Transverse colon (tissue), 4 donors: Measurements from ENCODE around the gene IL17RB. TPM values are rescaled to one million over a fixed set of nuclear protein-coding genes. Genes with fewer than 3 reads are reported as not detected.

Source experiments
- DNase-seq: peaks from one replicate; pipeline ENCODE4 v3.0.0-alpha.2; 2019
- H3K27ac ChIP-seq, 4 donors: fragments of 200-600 bp; sonication (generic); 2 replicates each; pipeline ENCODE4 v1.5.1; 2016 to 2018; ENCODE audit warnings: inconsistent platforms in 4 of 4
- H3K27me3 ChIP-seq: fragments of 200-600 bp; sonication (generic); 2 replicates; pipeline ENCODE4 v1.5.1; 2017; ENCODE audit warnings: inconsistent platforms
- H3K36me3 ChIP-seq, 4 donors: fragments of 200-600 bp; sonication (generic); 2 replicates each; pipeline ENCODE4 v1.5.1; 2017 to 2019; ENCODE audit warnings: inconsistent platforms in 4 of 4
- H3K4me1 ChIP-seq, 4 donors: fragments of 200-600 bp; sonication (generic); 2 replicates each; pipeline ENCODE4 v1.5.1; 2017 to 2020; ENCODE audit warnings: inconsistent platforms in 4 of 4
- H3K4me3 ChIP-seq, 4 donors: fragments of 200-600 bp; sonication (generic); 1 replicate in 1 of 4; 2 replicates in 3 of 4; pipeline versions ENCODE4 v1.5.1 to v1.6.1; 2017 to 2019; ENCODE audit warnings: inconsistent platforms in 4 of 4
- H3K9me3 ChIP-seq, 2 donors: fragments of 200-600 bp; sonication (generic); 2 replicates each; pipeline ENCODE4 v1.5.1; 2017 to 2019; ENCODE audit warnings: inconsistent platforms in 2 of 2
- CTCF ChIP-seq, 5 experiments: fragments of 200-600 bp in 3 of 5; fragments of 450-650 bp in 2 of 5; sonication (generic) in 3 of 5; IDR thresholded peaks; 1 replicate in 2 of 5; 2 replicates in 3 of 5; pipeline ENCODE4 v1.5.1; 2016 to 2017; ENCODE audit warnings: antibody characterized with exemption in 5 of 5, inconsistent platforms in 3 of 5, mild to moderate bottlenecking in 2 of 5, moderate library complexity in 1 of 5
- EP300 ChIP-seq: sonication (generic); formaldehyde crosslinking; IDR thresholded peaks from one replicate; pipeline ENCODE4 v1.6.1; 2017; ENCODE audit warnings: antibody characterized with exemption, low read depth
- POLR2A ChIP-seq: fragments of 450-650 bp; IDR thresholded peaks from one replicate; pipeline ENCODE4 v1.6.1; 2016; ENCODE audit warnings: antibody characterized with exemption, mild to moderate bottlenecking, moderate library complexity
- POLR2AphosphoS5 ChIP-seq, 3 donors: sonication (generic); formaldehyde crosslinking; IDR thresholded peaks; one replicate each; pipeline ENCODE4 v1.6.1; 2016; ENCODE audit warnings: antibody characterized with exemption in 3 of 3
- WGBS, 2 donors: methylation state at CpG; one replicate each; pipeline ENCODE4 v1.1.5; 2018; ENCODE audit warnings: low coverage in 1 of 2; 5-methylcytosine and 5-hydroxymethylcytosine counted together
- in situ Hi-C, 4 donors: fragments of 200-750 bp; cut with MboI; loops; one replicate each; pipeline versions ENCODE4 v1.15.0 to v1.15.1; 2017; ENCODE audit warnings: low sequenced_read_pairs in 3 of 4, low pct_ligation_motif_present in 1 of 4, low pct_unique_long_range_greater_than_20kb in 1 of 4
- intact Hi-C: fragments of 100-400 bp; cut with DNase I; formaldehyde crosslinking; loops from one replicate; pipeline ENCODE4 v1.15.1; 2023; ENCODE audit warnings: low total_unique reads
- total RNA-seq, 4 donors: library from RNA; depleted of rRNA; stranded (reverse); fragments of >200 nt; gene quantifications; one replicate each; pipeline ENCODE4 v1.1.0, GENCODE V29; 2016

The IL17RB gene, protein sequence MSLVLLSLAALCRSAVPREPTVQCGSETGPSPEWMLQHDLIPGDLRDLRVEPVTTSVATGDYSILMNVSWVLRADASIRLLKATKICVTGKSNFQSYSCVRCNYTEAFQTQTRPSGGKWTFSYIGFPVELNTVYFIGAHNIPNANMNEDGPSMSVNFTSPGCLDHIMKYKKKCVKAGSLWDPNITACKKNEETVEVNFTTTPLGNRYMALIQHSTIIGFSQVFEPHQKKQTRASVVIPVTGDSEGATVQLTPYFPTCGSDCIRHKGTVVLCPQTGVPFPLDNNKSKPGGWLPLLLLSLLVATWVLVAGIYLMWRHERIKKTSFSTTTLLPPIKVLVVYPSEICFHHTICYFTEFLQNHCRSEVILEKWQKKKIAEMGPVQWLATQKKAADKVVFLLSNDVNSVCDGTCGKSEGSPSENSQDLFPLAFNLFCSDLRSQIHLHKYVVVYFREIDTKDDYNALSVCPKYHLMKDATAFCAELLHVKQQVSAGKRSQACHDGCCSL
- 10 to 100 TPM in 3 of 4 donors, not detected in 1; 26.0 to 36.5 (median 32.8) TPM for total RNA-seq

- H3K4me1 ChIP-seq: peaks cover 4 to 46% (median 39%) of the 10 kb centered on the region in 4 donors
- TF ChIP-seq POLR2A: peak; percentile 55
- no peak for TF ChIP-seq EP300
- TF ChIP-seq POLR2AphosphoS5 (IDR thresholded peaks at IDR 0.05): peak; percentile 29 to 83 (median 68)
- no peak for TF ChIP-seq CTCF (IDR thresholded peaks at IDR 0.05)
- peaks cover 31% of the 10 kb centered on the region for H3K27me3 ChIP-seq
- no peaks in the 10 kb centered on the region for H3K36me3 ChIP-seq
- 4% methylated on average over 34 of the region's 91 CpGs; no CpG with 5 or more reads in 1 of the 2 donors for WGBS, 2 donors
- in situ Hi-C loops (no loop called here), intact Hi-C loops (no loop called here)
- peak within 1 kb of the TSS; percentile 80 to 91 (median 86) for H3K27ac ChIP-seq
- no peaks in the 10 kb centered on the region for H3K9me3 ChIP-seq
- H3K4me3 ChIP-seq: peak within 1 kb of the TSS; percentile 54 to 80 (median 72)
- DNase-seq: peak; percentile 84
These were observed at the start of gene IL17RB, which contains the start of gene CHDH for GRCh38 chr3:53846134-53846850. Gene IL17RB (plus strand): TSS chr3:53846568. CDS start chr3:53846589, 21 bp downstream. Gene CHDH (minus strand): TSS chr3:53846419. CDS start chr3:53824008, 22,411 bp downstream.

GRCh38 chr3:53798144-53798543 lies 48.2 kb upstream of the IL17RB start:
- 82% methylated on average over 8 of the region's 8 CpGs; no CpG with 5 or more reads in 1 of the 2 donors for WGBS, 2 donors

GRCh38 chr3:53799338-53799865 lies 47.0 kb upstream of the IL17RB start:
- no peaks in the 10 kb centered on the region for H3K4me1 ChIP-seq
- intact Hi-C loops: no loop called here
- no peaks in the 10 kb centered on the region for H3K36me3 ChIP-seq
- 80 to 96% methylated on average over 1 to 12 of the region's 12 CpGs for WGBS, 2 donors
- no peak for DNase-seq
- H3K9me3 ChIP-seq: no peaks in the 10 kb centered on the region
- no peak overlapping the region for H3K4me3 ChIP-seq
- TF ChIP-seq CTCF (IDR thresholded peaks at IDR 0.05) (no peak), POLR2A (no peak), POLR2AphosphoS5 (IDR thresholded peaks at IDR 0.05) (no peak), EP300 (no peak)
- no peaks in the 10 kb centered on the region for H3K27me3 ChIP-seq
- in situ Hi-C loops: no loop called here
- no peak overlapping the region for H3K27ac ChIP-seq

More at GRCh38 chr3:53798144-53798543, 48.2 kb upstream of the IL17RB start:
- H3K27ac ChIP-seq: no peak overlapping the region
- no peaks in the 10 kb centered on the region for H3K36me3 ChIP-seq
- H3K4me3 ChIP-seq: no peak overlapping the region
- in situ Hi-C loops (no loop called here), intact Hi-C loops (no loop called here)
- no peak for DNase-seq
- no peaks in the 10 kb centered on the region for H3K4me1 ChIP-seq
- H3K9me3 ChIP-seq: no peaks in the 10 kb centered on the region
- TF ChIP-seq CTCF (IDR thresholded peaks at IDR 0.05): no peak
- TF ChIP-seq POLR2A: no peak
- TF ChIP-seq EP300: no peak
- TF ChIP-seq POLR2AphosphoS5 (IDR thresholded peaks at IDR 0.05): no peak
- no peaks in the 10 kb centered on the region for H3K27me3 ChIP-seq
